HG03103 (cell line): ENCODE measurements around the gene KRT9.
"Not testable (repeated sequence)": the region's sequence is repeated elsewhere in the genome, so short reads cannot be mapped to it uniquely, and the experiment has no call there.

Source experiments
- ATAC-seq: cut with Tn5 transposase; IDR thresholded peaks from one replicate; pipeline ENCODE4 v1.9.1; 2021; ENCODE audit warnings: low read depth; ENCODE audit not compliant: unreplicated experiment

Gene KRT9

DNA sequence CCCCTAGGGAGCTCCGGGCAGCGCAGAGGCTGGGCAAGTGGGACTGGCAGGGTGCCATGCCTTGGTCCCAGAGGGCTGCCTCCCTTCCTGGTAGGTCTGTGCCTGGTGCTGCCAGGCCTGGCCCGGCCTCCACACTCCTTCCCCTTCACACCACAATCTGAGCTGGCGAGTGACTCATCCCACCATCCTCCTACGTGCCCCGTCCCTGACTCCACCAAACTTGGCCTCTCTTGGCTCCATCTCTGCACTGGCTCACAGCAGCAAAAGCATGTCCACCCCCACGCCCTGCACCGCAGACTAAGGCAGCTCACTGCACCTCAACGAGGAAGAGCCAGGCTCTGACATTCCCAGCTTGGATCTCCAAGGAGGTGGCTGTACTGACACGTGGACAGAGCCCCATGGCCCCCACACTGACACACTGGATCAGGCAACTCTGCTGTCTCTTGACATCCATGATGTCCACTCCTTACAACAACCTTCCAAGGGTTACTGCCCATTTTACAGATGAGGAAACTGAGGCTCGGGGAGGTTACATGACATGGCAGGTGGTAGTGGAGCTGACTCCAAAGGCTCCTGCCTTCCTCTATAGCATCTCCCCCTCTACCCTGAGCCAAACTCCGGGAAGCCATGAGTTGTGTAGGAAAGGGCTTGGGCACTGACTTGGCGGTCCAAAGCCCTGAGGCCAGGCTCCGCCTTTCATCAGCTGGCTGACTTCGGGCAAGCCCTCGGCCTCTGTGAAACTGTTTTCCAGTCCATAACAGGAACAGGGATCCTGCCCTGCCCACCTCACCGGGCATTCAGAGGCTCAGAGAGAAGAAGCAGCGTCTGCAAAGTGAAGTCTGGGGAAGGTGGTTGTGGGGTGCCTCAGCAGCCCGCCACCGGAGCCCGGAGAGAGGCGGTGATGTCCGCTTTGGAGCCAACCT is 23.7 kb downstream of the KRT9 start:
- no peak for ATAC-seq

DNA sequence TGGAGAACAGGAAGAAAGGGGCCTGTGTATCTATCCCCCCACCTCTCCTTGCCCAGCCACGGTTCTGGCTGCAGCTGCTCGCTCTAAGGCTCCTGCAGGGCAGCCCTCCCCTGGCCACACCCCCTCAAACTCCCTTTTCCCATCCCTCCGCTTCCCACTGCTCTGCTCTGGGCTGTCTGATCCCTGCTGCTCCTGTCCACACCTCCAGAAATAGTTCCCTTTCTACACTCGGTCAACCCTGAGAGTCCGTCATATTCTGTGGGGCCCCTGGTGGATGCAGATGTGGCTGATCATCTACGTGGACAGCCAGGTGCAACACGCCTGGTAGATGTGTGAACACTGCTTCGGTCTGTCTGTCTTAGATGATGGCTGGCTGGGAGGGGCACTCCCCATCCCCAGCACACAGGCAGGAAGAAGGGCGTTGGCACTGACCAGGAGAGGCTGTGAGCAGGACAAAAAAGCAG is 24.4 kb downstream of the KRT9 start:
- no peak for ATAC-seq

DNA sequence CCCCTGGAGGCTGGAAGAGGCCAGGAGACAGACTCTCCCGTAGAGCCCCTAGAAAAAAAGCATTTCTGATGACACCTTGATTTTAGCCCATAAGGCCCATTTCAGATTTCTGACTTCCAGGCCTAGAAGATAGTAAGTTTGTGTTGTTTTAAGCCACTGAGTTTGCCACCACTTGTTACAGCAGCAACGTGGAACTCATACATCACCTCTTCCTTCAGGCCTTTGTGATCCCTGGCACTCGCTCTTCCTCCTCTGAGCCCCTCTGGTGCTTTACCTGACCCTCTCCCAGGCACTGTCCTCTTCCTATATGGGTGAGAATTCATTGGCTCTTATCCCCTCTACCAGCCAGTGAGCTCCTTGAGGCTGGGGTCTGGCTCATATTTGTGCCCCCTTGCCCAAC is 25.0 kb downstream of the KRT9 start:
- ATAC-seq = no peak

DNA sequence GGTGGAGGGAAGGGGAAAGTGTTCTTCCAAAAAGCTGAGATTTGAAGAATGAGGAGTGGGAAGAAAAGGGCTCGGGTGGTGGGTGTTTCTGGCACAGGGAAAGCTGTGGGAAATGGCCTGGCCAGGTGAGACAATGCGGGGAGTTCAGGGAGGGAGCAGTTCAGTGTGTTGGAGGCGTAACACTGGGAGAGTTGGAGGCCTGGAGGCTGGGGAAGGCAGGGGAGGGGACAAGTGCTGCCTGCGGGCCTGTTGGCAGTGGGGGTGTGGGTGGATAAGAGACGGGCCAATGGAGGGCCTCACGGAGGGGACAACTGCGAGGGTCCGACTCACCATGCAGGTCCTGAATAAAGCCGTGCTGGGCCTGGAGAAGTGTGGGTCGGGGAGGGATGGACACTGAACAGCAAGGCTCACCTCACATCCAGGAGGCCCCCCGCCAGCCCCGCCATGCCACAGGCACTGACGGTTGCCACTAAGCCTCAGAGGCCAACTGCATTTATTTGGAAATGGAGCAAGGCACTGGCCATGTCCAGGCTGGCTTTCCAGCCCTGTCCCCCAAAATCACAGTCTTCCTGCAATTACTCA is 25.9 kb downstream of the KRT9 start:
- no peak for ATAC-seq

DNA sequence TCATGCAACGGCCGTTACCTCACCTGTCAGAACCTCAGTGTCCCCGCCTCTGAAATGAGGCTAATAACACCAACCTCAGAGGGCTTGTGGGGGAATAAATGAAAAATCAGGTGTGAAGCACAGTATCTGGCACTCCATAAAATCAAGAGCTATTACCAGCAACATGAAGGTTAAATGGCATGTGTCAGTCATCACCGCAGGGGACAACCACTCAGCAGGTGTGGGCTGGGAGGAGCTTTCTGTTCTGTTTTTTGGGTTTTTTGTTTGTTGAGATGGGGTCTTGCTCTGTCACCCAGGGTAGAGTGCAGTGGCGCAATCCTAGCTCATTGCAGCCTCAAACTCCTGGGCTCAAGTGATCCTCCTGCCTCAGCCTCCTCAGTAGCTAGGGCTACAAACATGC is 26.9 kb downstream of the KRT9 start:
- no peak for ATAC-seq

DNA sequence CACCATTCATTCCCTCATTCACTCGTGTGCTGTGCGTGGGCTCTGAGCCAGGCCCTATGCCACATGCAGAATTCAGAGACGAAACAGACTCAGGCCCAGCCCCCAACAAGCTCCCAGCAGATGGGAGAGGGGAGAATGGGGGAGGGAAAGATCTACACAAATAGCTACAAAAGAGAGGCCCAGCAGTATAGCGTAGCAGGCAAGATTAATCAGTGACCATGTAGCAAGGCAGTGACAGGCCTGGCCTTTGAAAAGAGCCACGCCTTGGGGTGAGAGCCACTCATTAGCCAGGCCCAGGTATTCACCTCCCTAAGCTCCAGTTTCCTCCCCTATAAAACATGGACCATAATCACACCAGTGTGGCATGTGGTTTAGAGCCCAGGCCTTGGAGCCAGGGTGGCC is 27.4 kb downstream of the KRT9 start:
- no peak for ATAC-seq

DNA sequence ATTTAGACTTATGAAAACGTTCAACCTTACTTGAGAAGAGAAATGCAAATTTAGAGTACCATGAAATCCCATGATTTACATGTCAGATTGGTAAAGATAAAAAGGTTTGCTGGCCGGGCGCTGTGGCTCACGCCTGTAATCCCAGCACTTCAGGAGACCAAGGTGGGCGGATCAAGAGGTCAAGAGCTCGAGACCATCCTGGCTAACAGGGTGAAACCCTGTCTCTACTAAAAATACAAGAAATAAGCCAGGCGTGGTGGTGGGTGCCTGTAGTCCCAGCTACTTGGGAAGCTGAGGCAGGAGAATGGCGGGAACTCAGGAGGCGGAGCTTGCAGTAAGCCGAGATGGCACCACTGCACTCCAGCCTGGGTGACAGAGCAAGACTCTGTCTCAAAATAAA is 29.1 kb downstream of the KRT9 start:
- ATAC-seq = not testable (repeated sequence)

DNA sequence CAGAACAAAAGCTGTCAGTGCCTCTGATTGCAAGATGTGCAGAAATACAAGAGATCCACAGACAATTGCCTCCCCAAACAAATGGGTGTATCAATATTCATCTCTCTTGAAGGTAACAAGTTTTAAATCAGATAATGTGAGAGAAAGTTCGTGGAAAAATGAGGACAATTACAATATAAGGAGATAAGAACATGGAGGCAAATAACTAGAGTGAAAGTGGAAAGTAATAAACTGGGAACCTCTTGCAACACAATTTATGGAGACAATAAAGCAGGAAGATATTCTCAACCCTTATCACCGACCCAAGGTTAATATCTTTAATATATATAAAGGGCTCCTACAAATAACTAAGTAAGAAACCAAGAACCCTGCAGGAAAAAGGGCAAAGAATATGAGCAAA is 29.5 kb downstream of the KRT9 start:
- ATAC-seq = no peak

DNA sequence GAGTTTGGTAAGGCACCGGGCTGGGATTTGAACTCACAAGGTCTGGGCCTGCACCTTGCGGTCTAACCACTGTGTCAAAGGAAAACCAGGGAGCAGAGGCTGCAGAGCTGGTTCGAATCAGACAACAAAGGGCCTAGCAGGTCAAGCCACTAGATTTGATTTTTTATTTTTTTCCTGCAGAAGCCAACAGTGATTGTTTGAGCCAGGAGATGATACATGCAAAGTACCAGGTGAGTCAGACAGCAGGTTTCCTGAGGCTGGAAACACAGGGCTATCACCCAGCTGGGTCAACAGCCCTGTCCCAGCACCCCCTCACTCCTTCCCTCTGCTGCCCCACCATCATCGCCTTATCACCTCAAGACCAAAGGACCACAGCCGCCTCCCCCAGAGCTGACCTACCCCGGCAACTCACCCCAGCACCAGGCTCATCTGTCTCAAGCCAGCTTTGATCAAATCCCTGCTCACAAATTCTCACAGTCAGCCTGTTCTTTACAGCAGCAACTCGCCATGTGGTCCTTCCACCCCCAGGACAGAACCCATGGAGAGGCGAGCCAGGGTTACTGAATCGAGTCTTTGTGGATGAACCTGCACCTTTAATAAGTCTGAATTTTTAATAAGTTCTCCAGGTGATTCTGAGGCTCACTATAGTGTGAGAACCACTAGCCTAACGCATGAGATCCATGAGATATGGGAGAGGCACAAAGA is 30.8 kb downstream of the KRT9 start:
- no peak for ATAC-seq

DNA sequence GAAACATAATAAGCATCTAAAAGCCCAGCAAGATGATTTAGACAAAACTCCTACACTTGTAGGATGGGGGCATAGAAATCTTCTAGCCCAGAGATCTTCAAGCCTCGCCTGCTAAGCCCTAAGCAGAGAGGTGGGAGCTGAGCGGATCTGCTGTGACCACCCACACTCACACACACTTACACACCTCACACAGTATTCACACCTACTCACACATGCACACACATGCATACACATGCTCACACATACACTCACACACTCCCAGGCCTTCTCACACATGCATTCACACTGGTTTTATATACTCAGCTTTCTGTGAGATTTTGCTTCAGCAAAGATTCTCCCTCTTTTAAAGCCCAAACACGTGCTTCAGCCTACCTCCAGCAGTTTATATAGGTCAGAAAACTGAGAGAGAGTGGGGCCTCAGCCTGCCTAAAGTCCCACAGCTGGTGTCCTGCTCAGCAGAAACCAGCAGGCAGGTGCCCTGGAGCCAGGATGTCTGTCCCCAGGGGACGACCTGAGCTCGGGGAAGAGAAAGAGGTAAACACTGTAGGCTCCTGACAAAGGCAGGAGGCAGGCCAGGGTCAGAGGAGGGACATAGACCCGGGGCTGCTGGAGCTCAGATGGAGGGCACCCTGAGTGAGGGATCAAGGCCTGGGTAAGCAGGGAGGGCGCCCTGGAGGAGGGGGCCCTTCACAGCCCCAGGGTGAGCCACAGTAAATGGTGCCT is 31.7 kb downstream of the KRT9 start:
- ATAC-seq = no peak

DNA sequence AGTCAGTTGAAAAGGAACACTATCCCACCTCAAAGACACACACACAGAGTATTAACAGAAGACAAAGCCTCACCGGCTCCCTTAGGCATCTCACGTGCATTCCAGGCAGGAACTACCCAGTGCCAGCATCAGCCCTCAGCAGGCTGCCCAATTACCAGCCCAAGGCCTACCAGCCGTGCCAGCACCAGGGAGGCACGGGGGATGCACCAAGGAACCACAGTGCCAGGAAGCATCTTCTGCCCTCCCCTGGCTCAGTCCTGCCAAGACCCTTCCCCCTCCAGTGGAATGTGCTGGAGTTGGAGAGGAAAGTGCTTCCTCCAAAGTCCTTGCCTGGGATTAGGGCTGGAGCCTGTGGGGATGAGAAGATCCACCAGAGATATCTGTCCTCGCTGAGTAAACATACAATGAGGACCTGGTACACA is 32.8 kb downstream of the KRT9 start:
- no peak for ATAC-seq

DNA sequence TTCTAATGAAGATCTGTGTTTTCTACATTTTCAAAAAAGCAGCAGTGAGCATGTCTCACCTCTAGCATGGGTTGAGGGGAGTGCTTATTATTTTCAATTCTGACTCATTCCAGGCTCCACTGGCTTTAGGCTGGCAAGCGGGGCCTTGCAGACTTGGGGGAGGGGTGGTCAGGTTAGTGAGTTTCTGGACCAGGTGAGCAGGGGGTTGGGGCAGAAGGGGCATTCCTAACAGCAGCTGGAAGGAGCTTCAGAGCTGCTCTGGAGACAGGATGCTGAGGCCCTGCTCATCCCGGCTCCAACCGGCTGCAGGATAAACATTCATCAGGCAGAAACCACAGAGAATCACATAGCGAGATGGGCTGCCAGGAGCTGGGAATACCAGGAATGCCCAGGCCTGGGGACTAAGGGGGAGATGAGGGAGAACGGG is 33.3 kb downstream of the KRT9 start:
- no peak for ATAC-seq

DNA sequence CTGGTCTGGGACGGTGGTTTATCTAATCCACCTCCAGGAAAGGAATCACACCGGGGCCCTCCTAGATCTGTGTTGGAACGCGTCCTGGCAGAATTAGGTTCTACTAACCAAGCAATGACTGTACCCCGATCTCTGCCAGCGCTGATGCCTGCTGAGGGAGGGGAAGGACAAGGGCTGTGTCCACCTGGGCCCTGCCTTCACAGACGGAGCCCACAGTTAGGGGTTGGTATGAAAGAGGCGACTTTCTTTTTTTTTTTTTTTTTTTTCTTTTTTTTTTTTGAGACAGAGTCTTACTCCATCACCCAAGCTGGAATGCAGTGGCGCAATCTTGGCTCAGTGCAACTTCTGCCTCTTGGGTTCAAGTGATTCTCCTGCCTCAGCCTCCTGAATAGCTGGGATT is 33.9 kb downstream of the KRT9 start:
- no peak for ATAC-seq

DNA sequence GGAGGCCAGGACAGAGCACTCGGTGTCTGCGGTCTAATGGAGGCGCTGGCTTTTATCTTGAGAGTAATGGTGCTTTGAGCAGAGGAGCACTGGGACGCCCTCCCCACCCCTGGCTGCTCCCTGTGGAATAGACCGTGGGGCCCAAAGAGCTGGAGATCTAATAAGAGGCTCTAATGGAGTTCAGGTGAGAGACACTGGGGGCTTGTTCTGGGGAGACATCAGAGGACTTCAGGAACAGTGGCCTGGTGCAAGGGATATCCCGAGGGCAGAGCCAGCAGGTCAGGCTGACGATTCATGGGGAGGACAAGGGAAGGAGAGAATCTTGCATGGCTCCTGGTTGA is 34.3 kb downstream of the KRT9 start:
- no peak for ATAC-seq

DNA sequence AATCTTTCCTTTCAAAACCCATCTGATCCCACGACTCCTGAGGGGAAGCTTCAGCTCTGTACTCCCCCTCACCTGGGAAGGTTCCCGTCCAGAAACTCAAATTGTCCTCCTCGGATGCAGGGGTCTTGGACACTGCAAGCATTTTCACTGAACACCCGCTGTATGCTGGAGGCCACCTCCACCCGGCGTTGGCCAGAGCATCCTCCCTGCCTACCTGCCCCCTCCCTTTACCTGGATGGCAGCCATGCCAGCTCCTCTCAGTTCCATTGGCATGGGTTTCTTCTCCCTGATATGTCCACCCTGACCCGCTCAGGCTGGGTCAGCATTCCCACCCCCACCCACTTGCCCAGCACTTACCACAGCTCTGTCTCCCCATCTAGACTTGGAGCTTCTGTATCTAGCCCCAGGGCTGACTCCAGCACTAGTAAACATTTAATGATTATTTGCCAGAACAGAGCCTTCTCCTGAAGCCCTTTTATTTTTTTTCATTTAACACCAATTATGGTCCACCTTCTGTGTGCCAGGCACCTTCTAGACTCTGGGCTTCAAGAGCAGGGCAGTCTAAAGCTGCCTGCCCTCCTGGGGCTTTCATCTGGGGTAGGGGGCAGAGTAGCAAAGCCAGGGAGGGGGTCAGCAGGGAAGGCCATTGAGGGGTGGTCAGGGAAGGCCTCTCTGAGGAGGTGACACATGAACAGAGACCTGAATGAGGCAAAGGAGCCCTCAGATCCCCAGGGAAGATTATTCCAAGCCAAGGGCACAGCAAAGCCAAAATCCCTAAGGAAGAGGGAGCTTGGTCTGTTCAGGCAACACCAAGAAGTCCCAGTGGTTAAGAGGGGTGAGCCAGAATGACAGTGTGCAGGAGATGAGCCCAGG is 34.9 kb downstream of the KRT9 start:
- no peak for ATAC-seq

DNA sequence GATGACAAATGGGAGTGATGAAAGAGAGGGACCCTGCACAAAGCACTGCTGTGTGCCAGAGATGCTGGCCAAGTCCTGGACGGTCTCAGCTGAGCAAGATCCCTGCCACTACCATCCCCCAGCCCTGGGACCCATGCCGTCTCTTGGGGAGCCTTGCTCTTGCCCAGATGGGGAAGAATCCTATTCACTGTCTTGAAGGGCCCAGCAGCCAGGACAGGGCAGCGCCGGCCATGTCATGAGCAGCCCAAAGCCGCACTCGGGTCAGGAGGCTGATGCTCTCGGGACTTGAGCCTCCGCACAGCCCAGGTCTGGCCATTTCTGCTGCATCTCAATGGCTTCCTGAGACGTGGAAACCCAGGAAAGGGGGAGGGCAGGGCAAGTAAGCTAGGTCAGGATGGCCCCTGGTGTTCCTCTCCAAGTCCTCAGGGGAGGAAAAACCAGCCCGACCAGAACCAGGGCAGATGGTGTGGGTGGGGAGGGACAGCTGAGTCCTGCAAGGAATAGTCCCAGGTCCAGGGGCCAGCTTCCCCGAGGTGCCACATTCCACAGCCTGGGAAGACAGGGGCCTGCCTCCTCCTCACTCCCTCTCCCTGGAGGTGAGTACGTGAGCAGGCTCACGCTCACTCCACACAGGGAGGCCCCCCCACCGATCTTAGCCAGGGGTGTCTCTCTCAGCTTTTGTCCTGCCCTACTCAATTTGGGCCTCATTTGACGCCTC is 35.9 kb downstream of the KRT9 start:
- no peak for ATAC-seq

DNA sequence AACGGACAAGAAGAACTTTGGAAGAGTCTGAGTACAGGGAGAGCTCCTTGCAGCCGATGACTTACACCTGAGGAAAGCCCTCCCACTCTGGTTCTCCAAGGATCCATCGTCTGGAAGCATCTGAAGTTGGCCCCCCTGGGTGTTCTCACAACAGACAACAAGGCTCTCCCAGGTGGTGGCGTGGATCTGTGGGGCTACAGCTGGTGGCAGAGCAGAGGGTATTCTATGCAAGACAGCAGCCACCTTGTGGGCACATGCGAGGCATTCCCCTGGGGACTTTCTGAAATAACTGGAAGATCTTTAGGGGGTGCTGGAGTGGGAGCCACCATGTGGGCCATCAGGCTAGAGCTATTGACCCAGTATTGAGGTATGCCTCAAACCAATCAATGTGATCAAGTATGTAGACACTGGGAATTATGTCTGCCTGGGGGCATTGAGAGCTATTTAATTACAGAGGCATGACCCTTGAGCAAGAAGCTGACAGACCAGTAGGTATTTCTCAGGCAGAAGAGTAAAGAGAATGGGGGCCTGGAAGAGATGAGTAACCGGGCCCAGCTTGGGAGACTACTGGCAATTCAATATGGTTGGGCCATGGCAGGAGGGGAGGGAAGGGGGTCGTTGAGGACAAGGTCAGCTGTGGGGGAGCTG is 36.8 kb downstream of the KRT9 start:
- ATAC-seq = no peak

DNA sequence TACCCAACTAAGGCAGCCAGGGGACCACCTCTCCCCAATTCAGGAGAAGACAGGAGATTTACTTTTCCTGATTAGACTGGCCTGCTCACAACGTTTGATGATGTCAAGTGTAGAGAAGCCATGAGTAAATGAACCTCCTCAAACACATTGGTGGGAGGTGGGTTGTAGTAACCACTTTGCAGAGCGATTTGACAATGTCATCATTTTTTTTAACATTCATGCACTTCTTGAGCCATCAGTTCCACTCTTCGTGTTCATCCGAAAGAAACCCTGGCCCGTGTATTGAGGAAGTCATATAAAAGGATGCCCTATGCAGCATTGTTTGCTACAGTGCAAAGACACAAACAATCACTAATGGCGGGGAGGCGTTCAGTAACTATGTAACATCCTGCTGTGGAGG is 38.2 kb downstream of the KRT9 start:
- no peak for ATAC-seq
